ENCODE data around the gene CUL5.

DNA sequence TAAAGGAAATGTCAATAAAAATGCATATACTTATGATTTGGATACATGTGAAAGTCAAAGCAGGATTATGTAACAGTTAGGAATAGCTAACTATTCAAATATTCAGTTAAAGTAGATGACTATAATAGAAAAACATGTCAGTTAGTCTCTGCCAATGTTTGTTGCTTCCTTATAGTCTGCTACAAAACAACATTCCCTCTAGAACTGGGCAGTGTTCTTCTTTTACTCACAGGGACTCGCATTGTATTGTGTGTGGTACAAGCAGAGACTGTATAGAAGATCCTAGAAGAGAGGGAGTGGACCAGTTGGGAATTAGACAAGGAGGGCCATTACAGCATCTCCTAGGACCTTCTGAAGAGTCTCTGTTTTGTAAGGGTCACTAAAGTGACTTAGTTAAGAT lies 123.3 kb downstream of the CUL5 start:
- no peak for TF ChIP-seq CTCF (IDR thresholded peaks at IDR 0.05)
- no peak for TF ChIP-seq POLR2A (IDR thresholded peaks at IDR 0.05)
- no peak for TF ChIP-seq EP300 (IDR thresholded peaks at IDR 0.05)

All from ovary (tissue), 3 donors.